ENCODE results near the gene ADRB2.

Gene ADRB2

GRCh38 chr5:148843510-148844318, 17.3 kb downstream of the ADRB2 start:
- H3K27ac ChIP-seq (ENCODE audit: low read depth, low read length): no peak overlapping the region

DNA sequence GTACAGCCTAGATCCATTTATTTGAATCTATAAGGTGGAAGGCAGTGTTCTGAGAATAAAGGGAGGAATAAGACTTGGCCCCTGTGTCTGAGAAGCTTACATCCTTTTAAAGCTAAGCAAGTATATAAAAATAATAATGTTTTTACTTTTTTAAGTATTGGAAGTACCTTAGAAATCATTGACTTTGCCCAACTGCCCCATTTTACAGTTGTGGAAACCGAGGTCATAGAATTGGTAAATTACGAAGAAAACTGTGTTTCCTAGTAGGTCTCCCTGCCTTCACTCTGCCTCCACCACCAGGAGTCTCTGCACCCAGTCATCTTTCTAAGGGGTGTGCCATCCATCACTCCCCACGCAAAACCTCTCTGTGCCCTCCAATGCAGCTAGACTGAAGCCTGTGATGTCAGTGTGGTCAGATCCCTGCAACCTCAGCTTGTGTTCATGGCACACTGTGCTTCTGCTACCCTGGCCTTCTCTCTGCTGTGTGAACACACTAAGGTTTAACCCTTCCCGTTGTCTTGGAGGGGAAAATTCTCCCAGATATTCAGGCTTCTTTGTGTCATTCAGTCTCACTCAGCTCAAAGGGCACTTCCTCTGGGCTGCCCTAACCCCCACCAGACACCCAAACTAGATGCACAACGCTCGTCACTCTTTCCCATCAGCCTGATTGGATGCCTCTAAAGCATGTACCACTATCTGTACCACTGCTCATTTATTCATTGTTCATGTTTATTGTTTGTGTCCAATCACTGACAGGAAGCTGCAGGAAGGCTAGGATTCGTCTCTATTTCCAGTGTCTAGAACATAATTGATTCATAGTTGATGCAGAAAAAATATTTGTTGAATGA, 18.2 kb downstream of the ADRB2 start:
- Histone ChIP-seq H3K9me2 (replicated peaks; ENCODE audit: control insufficient read depth, low read length) (no peaks in the 10 kb centered on the region), H3K79me2 (ENCODE audit: control insufficient read depth, low read length) (no peaks in the 10 kb centered on the region), H3K4me3 (ENCODE audit: low read length) (no peak overlapping the region), H3F3A (ENCODE audit: control insufficient read depth, insufficient read depth) (no peaks in the 10 kb centered on the region), H3K27me3 (ENCODE audit: control insufficient read depth, low read length) (no peaks in the 10 kb centered on the region), H3K4me2 (ENCODE audit: low read length) (no peak overlapping the region), H3K9me3 (ENCODE audit: control insufficient read depth, insufficient read depth, low read length) (no peaks in the 10 kb centered on the region), H3K4me1 (ENCODE audit: control insufficient read depth, low read length) (peaks cover 11% of the 10 kb centered on the region), H4K20me1 (ENCODE audit: control insufficient read depth, insufficient read depth, low read depth, low read length) (no peaks in the 10 kb centered on the region), H3K27ac (ENCODE audit: low read depth, low read length) (no peak overlapping the region), H3K36me3 (ENCODE audit: control insufficient read depth, low read length) (no peaks in the 10 kb centered on the region)
- TF ChIP-seq EZH2phosphoT487 (IDR thresholded peaks at IDR 0.05; ENCODE audit: borderline replicate concordance, low read length) (no peak), CTCF (IDR thresholded peaks at IDR 0.05; ENCODE audit: low read depth, low read length, poor library complexity, severe bottlenecking) (no peak)

More at GRCh38 chr5:148843510-148844318, 17.3 kb downstream of the ADRB2 start:
- no peaks in the 10 kb centered on the region for H3F3A ChIP-seq (ENCODE audit: control insufficient read depth, insufficient read depth)
- peaks cover 7% of the 10 kb centered on the region for H3K4me1 ChIP-seq (ENCODE audit: control insufficient read depth, low read length)
- H3K4me2 ChIP-seq (ENCODE audit: low read length): no peak overlapping the region
- no peaks in the 10 kb centered on the region for H3K36me3 ChIP-seq (ENCODE audit: control insufficient read depth, low read length)
- no peaks in the 10 kb centered on the region for H3K27me3 ChIP-seq (ENCODE audit: control insufficient read depth, low read length)
- H3K9me3 ChIP-seq (ENCODE audit: control insufficient read depth, insufficient read depth, low read length): no peaks in the 10 kb centered on the region
- H4K20me1 ChIP-seq (ENCODE audit: control insufficient read depth, insufficient read depth, low read depth, low read length): no peaks in the 10 kb centered on the region
- H3K79me2 ChIP-seq (ENCODE audit: control insufficient read depth, low read length): no peaks in the 10 kb centered on the region
- H3K9me2 ChIP-seq (replicated peaks; ENCODE audit: control insufficient read depth, low read length): no peaks in the 10 kb centered on the region
- no peak overlapping the region for H3K4me3 ChIP-seq (ENCODE audit: low read length)
- TF ChIP-seq CTCF (IDR thresholded peaks at IDR 0.05; ENCODE audit: low read depth, low read length, poor library complexity, severe bottlenecking): no peak
- TF ChIP-seq EZH2phosphoT487 (IDR thresholded peaks at IDR 0.05; ENCODE audit: borderline replicate concordance, low read length): no peak

GRCh38 chr5:148846930-148847329, 20.5 kb downstream of the ADRB2 start:
- Histone ChIP-seq H3K27me3 (ENCODE audit: control insufficient read depth, low read length) (no peaks in the 10 kb centered on the region), H4K20me1 (ENCODE audit: control insufficient read depth, insufficient read depth, low read depth, low read length) (no peaks in the 10 kb centered on the region), H3K4me1 (ENCODE audit: control insufficient read depth, low read length) (peaks cover 11% of the 10 kb centered on the region), H3K4me3 (ENCODE audit: low read length) (no peak overlapping the region), H3K36me3 (ENCODE audit: control insufficient read depth, low read length) (no peaks in the 10 kb centered on the region), H3K27ac (ENCODE audit: low read depth, low read length) (no peak overlapping the region), H3F3A (ENCODE audit: control insufficient read depth, insufficient read depth) (no peaks in the 10 kb centered on the region), H3K9me2 (replicated peaks; ENCODE audit: control insufficient read depth, low read length) (no peaks in the 10 kb centered on the region), H3K9me3 (ENCODE audit: control insufficient read depth, insufficient read depth, low read length) (no peaks in the 10 kb centered on the region), H3K79me2 (ENCODE audit: control insufficient read depth, low read length) (no peaks in the 10 kb centered on the region), H3K4me2 (ENCODE audit: low read length) (no peak overlapping the region)
- TF ChIP-seq CTCF (IDR thresholded peaks at IDR 0.05; ENCODE audit: low read depth, low read length, poor library complexity, severe bottlenecking): no peak
- no peak for TF ChIP-seq EZH2phosphoT487 (IDR thresholded peaks at IDR 0.05; ENCODE audit: borderline replicate concordance, low read length)
